GM12801 (cell line): ENCODE results near the gene MAP3K14.

Experiments
- TF ChIP-seq, protein P1 (sequence below): IDR thresholded peaks from one replicate; pipeline ENCODE4 v1.5.1; 2011; ENCODE audit warnings: control low read depth; ENCODE audit not compliant: insufficient read length; ENCODE audit errors: extremely low read depth

Gene MAP3K14

GRCh38 chr17:45326626-45327025 is 9.8 kb upstream of the MAP3K14 start:
- TF ChIP-seq, protein P1, sequence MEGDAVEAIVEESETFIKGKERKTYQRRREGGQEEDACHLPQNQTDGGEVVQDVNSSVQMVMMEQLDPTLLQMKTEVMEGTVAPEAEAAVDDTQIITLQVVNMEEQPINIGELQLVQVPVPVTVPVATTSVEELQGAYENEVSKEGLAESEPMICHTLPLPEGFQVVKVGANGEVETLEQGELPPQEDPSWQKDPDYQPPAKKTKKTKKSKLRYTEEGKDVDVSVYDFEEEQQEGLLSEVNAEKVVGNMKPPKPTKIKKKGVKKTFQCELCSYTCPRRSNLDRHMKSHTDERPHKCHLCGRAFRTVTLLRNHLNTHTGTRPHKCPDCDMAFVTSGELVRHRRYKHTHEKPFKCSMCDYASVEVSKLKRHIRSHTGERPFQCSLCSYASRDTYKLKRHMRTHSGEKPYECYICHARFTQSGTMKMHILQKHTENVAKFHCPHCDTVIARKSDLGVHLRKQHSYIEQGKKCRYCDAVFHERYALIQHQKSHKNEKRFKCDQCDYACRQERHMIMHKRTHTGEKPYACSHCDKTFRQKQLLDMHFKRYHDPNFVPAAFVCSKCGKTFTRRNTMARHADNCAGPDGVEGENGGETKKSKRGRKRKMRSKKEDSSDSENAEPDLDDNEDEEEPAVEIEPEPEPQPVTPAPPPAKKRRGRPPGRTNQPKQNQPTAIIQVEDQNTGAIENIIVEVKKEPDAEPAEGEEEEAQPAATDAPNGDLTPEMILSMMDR: no peak

DNA sequence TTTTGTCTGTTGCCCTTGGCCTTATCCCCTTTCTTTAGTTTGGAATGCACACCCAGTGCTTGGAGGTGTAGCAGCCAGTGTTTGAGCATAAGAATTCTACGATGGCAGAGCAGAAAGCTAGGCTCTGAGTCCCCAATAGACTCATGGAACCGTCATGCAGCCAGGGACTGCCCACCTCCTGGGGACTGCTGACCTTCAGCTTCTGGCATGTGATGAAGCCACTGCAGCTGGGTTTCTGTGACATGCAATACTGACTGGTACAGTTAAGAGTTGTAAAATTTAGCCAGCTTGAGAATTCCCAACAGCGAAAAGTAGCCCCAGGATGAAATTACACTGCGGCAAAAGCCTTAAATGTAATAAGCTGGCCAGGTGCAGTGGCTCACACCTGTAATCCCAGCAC is 9.0 kb upstream of the MAP3K14 start:
- TF ChIP-seq, protein P1: no peak

DNA sequence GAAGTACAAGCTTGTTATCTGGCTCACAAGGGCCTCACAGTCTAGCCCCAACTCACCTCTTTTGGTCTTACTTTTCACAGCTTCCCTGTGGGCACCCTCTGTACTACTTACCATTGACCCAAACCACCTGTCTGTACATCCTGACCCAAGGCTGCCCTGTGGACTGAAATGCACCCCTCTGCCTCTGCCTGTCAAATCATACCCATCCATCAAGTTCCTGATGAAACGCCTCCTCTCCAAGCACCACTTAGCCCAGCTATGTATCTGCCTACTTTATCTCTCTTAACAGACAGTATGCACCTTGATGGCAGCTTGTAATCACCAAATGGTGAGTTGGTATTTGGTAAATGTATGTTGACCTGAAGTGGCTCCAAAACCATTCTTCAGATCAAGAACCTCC is 7.5 kb upstream of the MAP3K14 start:
- TF ChIP-seq, protein P1: no peak

GRCh38 chr17:45322168-45322567 is 5.3 kb upstream of the MAP3K14 start:
- TF ChIP-seq, protein P1: no peak

DNA sequence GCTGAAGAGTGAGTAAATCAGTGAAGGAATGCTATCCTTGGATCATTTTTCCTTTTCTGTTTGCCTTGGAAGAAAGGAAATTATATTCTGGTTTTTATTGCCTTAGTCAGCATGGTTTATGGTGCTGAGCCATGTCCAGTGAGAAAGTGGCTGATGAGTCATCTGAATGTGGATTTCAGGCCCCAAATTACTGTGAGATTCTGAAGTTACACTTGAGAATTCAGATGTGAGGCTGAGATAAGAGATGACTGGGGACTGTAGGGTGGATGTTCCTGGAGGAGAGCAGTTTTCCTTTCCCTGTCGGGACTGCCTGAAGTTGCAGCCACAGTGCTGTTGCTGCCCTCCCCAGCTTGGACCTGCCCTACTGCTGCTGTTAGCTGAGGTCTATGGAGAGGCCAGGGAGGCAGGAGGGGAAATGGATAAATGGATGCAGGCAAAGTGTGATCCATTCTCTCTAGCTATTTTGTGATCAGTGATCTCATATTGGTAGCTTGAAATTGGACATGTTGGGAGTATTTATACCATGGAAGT is 4.2 kb upstream of the MAP3K14 start:
- TF ChIP-seq, protein P1: no peak

DNA sequence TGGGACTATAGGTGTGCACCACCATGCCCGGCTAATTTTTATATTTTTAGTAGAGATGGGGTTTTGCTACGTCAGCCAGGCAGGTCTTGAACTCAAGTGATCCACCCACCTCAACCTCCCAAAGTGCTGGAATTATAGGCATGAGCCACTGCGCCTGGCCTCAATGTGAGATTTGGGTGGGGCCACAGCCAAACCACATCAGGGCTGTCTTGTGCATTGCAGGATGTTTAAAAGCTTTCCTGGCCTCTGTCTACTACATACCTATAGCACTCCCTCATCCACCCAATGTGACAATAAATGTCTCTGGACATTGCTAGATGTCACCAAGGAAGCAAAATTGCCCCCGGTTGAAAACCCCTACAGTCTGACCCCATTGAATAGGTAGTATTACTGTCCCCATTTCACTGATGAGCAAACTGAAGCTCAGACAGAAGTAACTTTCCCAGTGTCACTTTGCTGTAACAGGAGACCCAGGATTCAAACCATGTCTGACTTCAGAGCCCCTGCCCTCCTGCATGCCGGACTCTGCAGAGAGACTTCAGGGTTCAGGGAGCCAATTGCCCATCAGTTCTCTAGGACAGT is 3.6 kb upstream of the MAP3K14 start:
- TF ChIP-seq, protein P1: no peak

DNA sequence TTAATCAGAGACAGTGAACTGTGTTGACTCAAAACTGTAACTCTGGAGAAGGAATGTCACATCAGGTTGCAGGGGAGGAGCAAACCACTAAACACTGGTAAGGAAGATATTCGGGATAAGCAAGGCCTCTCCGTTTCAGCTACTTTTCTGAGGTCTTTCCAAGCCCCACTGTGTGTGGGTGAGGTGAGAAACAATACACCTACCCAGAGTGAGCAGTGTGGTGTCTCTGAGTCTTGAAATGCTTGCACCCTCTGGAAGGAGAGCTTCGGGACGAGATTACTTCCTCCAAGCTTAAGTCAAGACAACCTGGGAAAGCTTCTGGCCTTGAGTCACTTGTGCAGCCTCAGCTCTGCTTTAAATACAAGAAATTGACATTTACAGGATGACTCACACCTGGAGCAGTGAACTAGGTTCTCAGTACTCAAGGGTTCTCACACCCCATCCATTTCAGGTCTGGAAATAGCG is 2.5 kb upstream of the MAP3K14 start:
- TF ChIP-seq, protein P1: no peak
